GM21825 (cell line): ENCODE measurements around the gene COX4I2.
A peak's percentile ranks its signal among the peaks of the same experiment; 100 is the strongest.
"Not testable (repeated sequence)": the region's sequence is repeated elsewhere in the genome, so short reads cannot be mapped to it uniquely, and the experiment has no call there.

Source experiments
- ATAC-seq: cut with Tn5 transposase; IDR thresholded peaks from one replicate; pipeline ENCODE4 v1.9.1; 2021; ENCODE audit warnings: mild to moderate bottlenecking, moderate library complexity; ENCODE audit not compliant: unreplicated experiment

COX4I2 gene

DNA sequence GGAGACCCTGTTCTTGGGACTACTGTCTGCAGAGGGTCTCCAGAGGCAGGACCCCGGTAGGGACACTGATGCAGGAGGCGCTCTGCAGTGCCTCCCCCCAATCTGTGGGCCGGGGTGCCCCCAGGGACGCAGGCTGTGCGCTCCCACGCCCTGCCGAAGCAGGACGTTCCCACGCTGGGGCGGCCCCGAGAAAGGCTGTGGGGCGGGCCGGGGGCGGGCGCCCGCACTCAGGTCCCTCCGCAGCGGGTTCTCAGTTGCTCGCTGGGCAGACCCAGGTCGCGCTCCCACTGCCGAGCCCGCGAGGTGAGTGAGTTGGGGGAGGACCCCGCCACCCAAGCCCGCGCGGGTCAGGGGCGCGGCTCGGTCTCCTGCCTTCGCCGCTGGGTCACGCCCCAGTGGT is at the start of gene COX4I2:
Gene COX4I2, plus strand, starts transcription at position 253 of the 400 bp plus-strand sequence. CDS start 1,106 bp downstream, outside the sequence.
- no peak for ATAC-seq

- no peak for ATAC-seq
Observed at GRCh38 chr20:31590717-31591225, 46.9 kb upstream of the COX4I2 start.

DNA sequence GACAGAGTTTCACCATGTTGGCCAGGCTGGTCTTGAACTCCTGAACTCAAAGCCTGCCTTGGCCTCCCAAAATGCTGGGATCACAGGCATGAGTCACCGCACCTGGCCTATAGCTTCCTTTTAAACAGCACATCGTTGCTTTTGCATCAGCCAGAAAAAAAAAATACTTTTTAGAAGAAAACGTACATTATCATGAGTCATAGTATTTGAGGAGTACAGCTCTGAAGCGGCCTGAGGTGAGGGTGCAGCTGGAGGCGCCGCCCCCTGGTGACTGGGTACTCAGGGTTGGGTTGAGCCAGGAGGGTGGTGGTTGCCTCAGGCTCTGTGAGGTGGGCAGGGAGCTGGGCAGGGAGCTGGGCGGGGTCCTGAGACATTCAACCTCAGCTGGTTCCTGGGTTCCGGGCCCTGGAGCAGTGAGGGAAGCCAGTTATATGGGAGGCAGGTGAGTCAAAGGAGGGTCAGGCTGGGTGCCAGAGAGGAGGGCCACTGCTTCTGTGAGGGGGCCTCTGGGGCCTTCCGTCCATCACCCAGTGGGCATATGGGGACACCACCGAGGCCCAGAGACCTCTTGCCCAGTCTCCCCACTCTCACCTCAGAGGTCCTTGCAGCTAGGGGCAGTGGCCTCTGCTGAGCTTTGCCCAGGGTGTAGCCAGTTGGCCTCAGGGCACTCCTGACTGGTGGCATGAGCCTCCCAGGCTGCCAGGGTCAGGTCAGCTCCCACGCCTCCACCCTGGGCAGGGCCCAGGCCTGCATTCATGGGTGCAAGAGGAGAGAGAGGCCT is 44.3 kb upstream of the COX4I2 start:
- no peak for ATAC-seq

DNA sequence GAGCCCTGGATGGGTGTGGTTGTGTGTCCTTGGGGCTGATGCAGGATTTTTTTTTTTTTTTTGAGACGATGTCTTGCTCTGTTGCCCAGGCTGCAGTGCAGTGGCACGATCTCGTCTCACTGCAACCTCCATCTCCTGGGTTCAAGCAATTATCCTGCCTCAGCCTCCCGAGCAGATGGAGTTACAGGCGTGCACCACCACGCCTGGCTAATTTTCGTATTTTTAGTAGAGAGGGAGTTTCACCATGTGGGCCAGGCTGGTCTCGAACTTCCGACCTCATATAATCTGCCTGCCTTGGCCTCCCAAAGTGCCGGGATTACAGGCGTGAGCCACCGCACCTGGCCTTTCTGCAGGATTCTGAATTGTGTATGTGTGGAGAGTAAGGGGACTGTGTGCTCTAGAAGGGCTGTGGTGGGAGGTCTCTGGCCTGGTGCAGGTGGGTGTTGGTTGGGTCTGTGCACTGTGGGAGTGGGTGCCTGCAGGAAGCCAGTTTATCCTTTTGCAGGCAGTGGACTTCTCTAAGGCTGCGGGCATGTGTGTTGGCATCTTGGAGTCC is 43.6 kb upstream of the COX4I2 start:
- no peak for ATAC-seq

DNA sequence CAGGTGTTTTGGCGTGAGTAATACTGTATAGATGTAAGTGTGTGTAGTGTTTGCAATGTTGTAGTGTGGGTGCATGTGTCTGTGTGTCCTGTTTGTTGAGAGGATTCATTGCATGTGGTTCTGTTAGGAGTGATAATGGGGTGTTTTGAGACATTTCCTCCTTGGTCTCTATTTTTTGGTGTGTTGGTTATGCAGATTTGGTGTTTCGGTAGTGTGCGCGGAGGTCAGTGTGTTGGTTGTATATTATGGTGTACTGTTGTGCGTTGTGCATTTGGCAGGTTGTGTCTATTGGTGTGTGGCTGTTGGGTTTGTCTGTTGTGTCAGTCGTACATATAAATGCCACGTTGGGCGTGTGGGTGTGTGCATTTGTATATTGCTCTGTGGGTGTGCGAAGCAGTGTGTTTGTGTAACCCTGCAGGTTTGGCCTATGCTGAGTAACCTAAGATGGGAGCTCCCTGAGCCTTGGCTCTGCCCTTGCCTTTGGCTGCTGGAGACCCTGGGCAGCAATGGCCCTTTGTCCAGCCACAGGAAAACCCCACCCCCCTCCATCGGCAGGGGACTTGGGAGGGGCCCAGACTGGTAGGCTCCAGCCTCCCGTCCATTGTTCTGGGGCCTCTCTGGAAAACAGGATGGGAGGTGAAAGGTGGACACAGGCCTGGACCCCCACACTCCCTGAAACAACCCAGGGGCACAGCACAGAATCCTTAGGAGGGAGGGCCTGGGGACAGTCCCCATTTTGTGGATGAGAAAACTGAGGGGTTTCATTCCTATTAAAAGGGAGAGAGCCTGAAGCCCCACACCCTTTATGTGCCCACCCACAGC is 42.9 kb upstream of the COX4I2 start:
- no peak for ATAC-seq

- no peak for ATAC-seq
Observed at GRCh38 chr20:31595380-31595653, 42.4 kb upstream of the COX4I2 start.

DNA sequence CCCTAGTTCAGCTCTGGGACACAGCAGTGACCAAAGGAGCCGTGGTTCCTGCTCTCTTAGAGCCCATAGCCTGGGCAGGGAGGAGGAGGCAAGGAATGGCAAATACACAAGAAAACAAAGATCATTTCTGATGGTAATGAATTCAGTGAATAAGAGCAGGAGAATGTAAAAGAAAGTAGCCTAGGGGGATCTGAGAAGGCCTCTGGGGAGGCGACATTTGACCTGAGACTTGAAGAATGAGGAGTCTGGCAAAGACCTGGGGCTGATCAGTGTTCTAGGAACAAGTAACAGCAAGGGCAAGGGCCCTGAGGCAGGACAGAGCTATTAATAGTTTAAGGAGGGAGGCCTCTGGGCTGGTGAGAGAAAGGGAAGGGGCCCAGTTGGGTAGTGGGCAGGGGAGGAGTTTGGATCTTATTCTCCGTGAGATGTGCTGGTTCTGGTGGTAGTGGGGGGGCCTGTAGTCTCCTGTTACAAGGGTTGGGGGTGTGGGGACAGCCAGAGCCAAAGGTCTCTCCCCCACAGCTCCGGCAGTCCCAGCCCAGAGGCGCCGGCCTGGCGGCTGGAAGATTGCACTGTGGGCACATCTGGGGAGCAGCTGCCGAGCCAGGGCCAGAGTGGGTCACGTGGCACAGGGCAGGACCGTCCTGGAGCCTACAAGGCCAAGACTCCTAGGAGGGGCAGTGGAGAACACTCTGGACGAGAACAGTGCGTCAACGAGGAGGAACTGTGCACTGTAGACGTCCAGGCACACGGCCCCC is 41.9 kb upstream of the COX4I2 start:
- no peak for ATAC-seq

- not testable (repeated sequence) for ATAC-seq
Observed at GRCh38 chr20:31596412-31596715, 41.3 kb upstream of the COX4I2 start.

GRCh38 chr20:31596831-31597480 is 40.8 kb upstream of the COX4I2 start:
- ATAC-seq = no peak

- no peak for ATAC-seq
Observed at GRCh38 chr20:31597481-31597855, 40.2 kb upstream of the COX4I2 start.

- ATAC-seq = no peak
Observed at GRCh38 chr20:31602431-31602778, 35.3 kb upstream of the COX4I2 start.

DNA sequence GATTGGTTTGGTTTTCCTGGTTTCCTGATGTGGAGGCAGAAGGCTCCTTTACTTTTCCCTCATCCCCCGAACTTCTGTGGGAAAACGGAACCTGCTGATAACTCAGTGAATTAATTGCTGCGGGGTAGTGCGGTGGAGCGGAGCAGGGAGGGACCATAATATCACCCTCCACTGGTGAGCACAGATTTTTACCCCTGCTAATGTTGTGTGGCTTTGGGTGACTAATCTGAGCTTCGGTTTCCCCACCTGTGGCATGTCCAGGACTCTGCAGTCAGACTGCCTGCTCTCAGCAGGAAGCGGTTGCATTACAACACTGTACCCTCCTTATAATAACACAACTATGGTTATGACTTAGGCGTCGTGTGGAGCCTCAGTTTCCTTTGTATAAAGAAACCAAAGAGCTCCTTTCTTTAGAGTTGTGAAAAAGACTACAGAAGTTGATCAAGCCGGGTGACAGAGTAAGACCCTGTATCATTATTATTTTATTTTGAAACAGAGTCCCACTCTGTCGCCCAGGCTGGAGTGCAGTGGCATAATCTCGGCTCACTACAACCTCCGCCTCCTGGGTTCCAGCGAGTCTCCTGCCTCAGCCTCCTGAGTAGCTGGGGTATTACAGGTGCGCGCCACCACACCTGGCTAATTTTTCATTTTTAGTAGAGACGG is 34.8 kb upstream of the COX4I2 start:
- peak; percentile 45 for ATAC-seq

GRCh38 chr20:31603822-31604566 is 33.7 kb upstream of the COX4I2 start:
- ATAC-seq = peak; percentile 50

DNA sequence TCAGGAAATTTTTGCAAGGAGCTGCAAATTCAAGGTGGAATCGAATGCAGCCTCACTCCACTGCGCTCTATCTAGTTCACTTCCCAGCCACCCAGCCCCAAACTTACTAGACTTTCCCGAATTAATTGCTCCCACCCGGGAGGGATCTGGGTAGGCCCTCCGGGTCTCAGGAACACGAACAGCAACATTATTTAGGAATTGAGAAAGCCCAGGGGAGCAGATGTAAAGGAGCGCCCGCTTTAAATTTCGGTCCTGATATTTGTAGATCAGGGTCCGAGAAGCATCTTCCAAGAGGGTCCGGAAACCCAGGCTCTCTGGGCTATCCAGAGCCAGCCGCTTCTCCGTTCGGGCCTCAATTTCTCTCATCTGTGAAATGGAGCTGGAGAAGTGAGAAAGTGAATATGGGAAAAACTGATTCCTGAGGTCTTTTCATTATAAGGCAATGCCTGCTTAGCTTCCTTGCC is 33.1 kb upstream of the COX4I2 start:
- ATAC-seq = no peak

DNA sequence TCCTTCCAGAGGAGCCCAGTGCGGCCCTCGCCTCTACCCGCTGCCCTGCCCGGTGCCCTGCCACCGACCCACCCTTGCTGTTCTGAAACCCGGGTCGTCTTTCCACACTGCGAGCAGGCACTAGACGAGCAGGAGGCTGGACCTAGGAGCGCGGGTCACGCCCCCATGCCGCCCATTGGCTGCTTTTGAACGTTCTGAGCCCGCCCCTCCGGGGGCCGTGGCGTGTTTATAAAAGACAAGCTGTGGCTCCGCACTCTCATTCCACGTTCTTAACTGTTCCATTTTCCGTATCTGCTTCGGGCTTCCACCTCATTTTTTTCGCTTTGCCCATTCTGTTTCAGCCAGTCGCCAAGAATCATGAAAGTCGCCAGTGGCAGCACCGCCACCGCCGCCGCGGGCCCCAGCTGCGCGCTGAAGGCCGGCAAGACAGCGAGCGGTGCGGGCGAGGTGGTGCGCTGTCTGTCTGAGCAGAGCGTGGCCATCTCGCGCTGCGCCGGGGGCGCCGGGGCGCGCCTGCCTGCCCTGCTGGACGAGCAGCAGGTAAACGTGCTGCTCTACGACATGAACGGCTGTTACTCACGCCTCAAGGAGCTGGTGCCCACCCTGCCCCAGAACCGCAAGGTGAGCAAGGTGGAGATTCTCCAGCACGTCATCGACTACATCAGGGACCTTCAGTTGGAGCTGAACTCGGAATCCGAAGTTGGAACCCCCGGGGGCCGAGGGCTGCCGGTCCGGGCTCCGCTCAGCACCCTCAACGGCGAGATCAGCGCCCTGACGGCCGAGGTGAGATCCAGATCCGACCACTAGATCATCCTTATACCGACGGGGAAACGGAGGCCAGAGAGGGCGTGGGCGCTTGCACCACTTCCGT is 32.4 kb upstream of the COX4I2 start, which contains the start of gene ID1:
Gene ID1, plus strand, starts transcription at position 259 of the 871 bp plus-strand sequence. Its CDS starts 99 bp downstream, at position 358.
- peak; percentile 90 for ATAC-seq

DNA sequence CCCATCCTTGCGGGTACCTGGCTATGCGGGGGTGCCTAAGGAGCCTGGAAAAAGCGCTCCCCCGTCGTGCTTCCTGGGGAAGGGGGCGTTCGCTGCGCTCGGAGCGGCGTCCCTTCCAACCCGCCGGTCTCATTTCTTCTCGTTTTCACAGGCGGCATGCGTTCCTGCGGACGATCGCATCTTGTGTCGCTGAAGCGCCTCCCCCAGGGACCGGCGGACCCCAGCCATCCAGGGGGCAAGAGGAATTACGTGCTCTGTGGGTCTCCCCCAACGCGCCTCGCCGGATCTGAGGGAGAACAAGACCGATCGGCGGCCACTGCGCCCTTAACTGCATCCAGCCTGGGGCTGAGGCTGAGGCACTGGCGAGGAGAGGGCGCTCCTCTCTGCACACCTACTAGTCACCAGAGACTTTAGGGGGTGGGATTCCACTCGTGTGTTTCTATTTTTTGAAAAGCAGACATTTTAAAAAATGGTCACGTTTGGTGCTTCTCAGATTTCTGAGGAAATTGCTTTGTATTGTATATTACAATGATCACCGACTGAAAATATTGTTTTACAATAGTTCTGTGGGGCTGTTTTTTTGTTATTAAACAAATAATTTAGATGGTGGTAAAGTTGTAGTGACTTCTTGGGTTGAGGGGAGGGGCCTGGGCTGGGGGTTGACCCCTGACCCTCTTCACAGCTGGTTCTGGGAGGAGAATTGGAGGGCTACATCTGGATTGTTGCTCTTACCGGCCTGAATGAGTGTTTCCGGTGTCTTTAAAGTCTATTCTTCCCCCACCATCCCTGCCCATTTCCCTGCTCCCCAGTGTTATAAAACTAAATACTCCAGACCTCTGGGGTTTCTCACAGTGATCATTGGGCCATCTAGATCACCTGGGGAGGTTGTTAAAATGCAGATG is 31.6 kb upstream of the COX4I2 start:
- no peak for ATAC-seq
